HG02798 (cell line): ENCODE results near the gene SPTAN1.
"Not testable (repeated sequence)": the region's sequence is repeated elsewhere in the genome, so short reads cannot be mapped to it uniquely, and the experiment has no call there.

ENCODE experiments used
- ATAC-seq: cut with Tn5 transposase; IDR thresholded peaks from one replicate; pipeline ENCODE4 v1.9.1; 2021; ENCODE audit warnings: mild to moderate bottlenecking; ENCODE audit not compliant: unreplicated experiment, poor library complexity

Gene SPTAN1

GRCh38 chr9:128552153-128552743 is at the start of gene SPTAN1:
Gene SPTAN1, plus strand, starts transcription at chr9:128552587. Its CDS starts 14,154 bp downstream, at chr9:128566741.
- ATAC-seq, result peak; percentile 84

DNA sequence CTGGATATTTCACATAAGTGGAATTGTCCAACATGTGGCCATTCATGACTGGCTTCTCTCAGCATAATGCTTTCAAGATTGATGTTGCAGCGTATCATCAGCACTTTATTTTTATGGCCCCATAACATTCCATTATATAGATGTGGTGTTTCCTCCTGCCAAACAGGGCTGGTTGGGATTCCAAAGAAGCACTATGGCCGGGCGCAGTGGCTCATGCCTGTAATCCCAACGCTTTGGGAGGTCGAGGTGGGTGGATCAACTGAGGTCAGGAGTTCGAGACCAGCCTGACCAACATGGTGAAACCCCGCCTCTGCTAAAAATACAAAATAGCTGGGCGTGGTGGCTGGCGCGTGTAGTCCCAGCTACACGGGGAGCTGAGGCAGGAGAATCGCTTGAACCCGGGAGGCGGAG is 49.0 kb upstream of the SPTAN1 start:
- ATAC-seq, result not testable (repeated sequence)

GRCh38 chr9:128503870-128504269 is 48.5 kb upstream of the SPTAN1 start:
- no peak for ATAC-seq

DNA sequence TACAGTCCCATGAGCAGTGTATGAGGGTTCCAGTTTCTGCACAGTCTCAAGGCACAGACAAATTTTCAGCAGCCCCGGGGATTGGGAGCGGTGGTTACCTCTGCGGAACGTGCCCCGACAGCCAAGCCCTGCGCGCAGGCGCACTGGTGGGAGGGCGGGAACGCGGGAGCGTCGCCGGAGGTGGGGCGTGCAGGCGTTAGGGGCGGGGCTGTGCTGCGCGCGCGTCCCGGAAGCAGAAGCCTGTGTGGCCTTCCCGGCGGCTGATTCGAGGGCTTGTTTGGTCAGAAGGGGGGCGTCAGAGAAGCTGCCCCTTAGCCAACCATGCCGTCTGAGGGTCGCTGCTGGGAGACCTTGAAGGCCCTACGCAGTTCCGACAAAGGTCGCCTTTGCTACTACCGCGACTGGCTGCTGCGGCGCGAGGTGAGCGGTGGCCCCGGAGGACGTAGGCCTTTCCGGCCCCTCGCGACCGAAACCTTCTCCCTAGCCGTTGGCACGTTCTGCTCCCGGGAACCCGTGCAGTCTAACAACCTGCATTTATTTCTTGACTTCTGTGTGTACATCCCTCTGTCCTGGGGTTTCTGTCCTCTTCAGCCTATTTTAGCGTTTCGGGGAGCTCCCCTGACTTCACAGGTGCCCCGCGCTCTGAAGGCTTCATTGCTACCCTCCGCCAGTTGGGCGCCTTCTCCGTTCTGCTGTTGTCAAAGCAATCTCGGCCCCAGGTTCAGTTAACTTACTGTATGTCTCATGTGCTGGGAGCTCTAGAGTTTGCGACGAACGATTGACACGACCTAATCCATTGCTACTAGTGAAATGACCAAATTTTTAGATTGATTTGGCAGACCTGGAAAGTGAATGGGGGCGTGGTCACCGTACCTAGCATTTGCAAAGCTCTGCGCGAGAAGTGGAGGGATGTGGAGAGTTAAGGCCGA is 47.6 kb upstream of the SPTAN1 start, which contains the start of gene GLE1:
GLE1 (plus strand) TSS at position 235 of the 929 bp plus-strand sequence; CDS start at position 322, 87 bp downstream.
- peak; percentile 94 for ATAC-seq

DNA sequence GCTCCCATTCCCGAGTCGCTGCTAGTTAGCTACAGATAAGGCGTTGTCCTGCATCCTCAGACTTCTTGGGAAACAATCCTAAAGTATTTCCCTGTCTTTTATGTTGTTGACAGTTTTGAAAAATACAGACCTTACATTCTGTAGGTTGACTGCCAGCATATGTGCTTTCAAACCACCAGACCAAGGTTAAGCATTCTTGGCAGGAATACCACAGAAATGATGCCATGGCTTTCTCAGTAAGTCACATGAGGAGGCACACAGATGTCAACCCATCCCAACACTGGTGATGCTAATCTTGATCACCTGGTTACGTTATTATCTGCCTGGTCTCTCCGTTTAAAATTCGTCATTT is 47.0 kb upstream of the SPTAN1 start:
- ATAC-seq, result no peak

DNA sequence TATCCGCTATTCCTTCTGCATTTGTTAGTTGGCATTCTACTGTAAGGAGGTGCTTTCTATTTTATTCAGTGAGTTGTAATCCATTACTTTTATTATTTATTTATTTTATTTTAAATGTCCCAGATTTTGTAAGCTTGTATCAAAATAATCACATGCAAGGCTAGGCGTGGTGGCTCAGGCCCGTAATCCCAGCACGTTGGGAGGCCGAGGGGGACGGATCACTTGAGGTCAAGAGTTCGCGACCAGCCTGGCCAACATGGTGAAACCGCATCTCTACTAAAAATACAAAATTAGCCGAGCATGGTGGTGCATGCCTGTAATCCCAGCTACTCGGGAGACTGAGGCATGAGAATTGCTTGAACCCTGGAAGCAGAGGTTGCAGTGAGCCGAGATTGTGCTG is 46.5 kb upstream of the SPTAN1 start:
- ATAC-seq, result not testable (repeated sequence)

GRCh38 chr9:128512820-128513219 is 39.6 kb upstream of the SPTAN1 start:
- no peak for ATAC-seq

- ATAC-seq, result no peak
Measured at GRCh38 chr9:128521956-128522355, 30.4 kb upstream of the SPTAN1 start.

DNA sequence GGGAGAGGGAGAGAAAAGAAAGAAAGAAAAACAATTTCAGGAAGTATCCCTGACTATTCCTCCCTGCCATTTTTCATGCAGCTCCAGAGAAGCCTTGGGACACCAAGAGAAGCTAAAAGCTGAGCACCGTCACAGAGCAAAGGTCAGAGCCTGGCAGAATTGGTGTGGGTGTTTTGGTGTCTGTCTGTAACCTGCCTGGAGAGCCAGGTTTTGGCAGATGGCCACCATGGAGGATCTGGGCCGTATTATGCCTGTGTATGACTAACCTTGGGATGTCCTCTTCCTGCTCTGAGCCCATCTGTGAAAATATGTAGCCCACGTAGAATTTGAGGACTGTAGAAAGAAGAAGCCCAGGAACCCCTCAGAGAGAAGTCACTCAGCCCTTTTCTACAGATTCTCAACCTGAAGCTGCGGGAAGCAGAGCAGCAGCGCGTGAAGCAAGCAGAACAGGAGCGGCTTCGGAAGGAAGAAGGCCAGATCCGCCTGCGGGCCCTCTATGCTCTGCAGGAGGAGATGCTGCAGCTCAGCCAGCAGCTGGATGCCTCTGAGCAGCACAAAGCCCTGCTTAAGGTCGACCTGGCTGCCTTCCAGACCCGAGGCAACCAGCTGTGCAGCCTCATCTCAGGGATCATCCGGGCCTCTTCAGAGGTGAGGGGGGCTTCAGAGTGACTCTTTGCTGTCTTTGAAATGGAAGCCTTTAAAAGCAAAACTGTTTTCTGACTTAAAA is 29.0 kb upstream of the SPTAN1 start:
- ATAC-seq, result no peak

DNA sequence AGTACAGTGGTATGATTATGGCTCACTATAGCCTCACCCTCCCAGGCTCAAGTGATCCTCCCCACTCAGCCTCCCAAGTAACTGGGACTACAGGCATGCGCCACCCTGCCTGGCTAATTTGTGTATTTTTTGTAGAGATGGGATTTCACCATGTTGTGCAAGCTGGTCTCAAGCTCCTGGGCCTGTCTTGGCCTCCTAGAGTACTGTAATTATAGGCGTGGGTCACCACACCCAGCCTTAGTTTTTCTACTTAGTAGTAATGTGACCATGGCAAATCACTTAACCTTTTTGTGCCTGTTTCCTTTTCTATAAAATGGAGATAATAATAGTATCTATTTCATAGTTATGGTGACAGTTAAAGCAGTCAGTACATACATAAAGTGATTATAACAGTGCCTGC is 25.7 kb upstream of the SPTAN1 start:
- no peak for ATAC-seq

- ATAC-seq, result no peak
Measured at GRCh38 chr9:128528445-128529160, 23.8 kb upstream of the SPTAN1 start.

GRCh38 chr9:128529191-128529590 is 23.2 kb upstream of the SPTAN1 start:
- ATAC-seq, result no peak

GRCh38 chr9:128532581-128532980 is 19.8 kb upstream of the SPTAN1 start:
- no peak for ATAC-seq

GRCh38 chr9:128540634-128541360 is 11.6 kb upstream of the SPTAN1 start:
- ATAC-seq, result no peak

DNA sequence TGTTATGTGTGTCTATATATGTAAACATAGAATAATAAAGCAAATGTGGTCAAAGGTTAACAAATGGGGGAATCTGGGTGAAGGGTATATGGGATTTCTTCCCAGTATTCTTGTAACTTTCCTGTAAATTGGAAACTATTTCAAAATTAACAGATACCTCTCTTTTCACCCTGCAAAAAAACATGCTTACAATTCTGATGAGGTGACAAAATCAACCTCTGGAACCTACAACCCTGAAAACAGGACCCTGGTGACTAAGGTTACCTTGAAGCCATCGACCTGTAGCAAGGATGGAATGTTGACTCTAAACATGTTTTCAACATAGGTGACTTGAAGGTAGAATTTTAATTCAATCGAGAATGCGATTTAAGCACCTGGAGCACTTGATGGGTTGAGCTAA is 5.9 kb upstream of the SPTAN1 start:
- ATAC-seq, result no peak

DNA sequence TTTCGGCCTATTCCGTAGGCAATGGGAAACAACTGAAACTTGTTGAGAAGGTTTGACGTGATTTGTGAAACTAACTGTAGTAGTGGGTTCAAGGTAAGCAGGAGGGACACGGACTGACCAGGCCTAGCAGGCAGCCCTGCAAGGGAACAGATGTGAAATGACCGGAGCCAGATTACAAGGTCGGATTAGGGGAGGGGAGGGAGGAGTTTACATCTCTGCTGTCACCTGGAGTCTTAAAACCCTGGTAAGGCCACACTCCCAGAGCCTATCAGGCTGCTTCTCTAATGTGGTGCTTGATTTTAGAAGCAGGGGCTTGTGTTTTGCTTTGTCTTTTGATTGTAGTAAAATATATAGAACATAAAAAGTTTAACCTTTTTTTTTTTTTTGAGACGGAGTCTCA is 3.5 kb upstream of the SPTAN1 start:
- ATAC-seq, result no peak

DNA sequence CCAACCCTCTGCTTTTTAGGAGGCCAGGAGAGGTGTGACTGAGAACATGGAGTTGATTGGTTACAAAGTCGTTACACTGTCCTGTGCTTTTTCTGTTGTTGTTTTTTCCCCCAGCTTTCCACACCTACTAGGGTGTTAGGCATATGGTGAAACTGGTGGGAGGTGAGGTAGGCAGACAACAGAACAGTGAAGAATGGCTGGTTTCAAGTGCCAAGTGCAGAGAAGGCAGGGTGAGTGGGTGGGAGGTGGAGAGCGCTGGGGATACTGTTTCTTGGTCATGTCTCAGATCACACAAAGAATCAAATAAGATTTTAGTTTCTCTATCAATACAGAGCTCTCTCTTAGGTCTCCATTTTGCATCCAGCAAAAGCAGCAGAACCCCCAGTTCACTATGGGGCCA is 2.2 kb upstream of the SPTAN1 start:
- no peak for ATAC-seq

- no peak for ATAC-seq
Measured at GRCh38 chr9:128550770-128551656, 1.4 kb upstream of the SPTAN1 start.

- no peak for ATAC-seq
Measured at GRCh38 chr9:128551657-128552152, 682 bp upstream of the SPTAN1 start.
